Measurements from ENCODE around the gene VASH2.

The VASH2 gene

DNA sequence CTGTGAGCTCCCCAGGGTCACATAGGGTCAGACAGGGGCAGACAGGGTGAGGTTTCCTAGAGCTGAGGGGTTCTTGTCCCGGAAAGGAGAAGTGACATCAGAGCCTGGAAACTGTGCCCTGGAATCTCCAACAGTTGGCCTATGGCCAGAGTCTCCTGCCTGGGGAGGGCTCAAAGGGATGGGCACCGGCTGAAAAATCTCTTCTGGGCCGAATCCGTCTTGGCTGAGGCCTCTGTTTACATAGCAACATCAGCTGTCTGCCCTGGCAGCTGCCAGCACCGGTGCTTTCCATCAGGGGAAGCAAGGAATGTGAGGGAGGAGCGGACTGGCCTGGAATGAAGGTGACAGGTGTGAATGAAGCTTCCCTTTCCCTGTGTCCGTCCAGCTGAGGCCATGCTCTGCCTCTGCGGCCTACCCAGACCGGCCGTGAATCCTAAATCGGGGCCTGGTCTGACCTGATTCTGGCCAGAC, 30.7 kb downstream of the VASH2 start:
- no peaks in the 10 kb centered on the region for H3K36me3 ChIP-seq
- no peak overlapping the region for H3K4me3 ChIP-seq (ENCODE audit: low read depth in 1 of 2, low read length in 1 of 2)
- TF ChIP-seq CTCF (IDR thresholded peaks at IDR 0.05): no peak
- H3K9me3 ChIP-seq: no peaks in the 10 kb centered on the region
- H3K27ac ChIP-seq: no peak overlapping the region
- no peaks in the 10 kb centered on the region for H3K4me1 ChIP-seq (ENCODE audit: control insufficient read depth in 1 of 2, insufficient read depth in 1 of 2, low read depth in 1 of 2, low read length in 1 of 2)
- H3K27me3 ChIP-seq: no peaks in the 10 kb centered on the region

- TF ChIP-seq CTCF (IDR thresholded peaks at IDR 0.05): no peak
- no peaks in the 10 kb centered on the region for H3K36me3 ChIP-seq
- H3K27ac ChIP-seq: no peak overlapping the region
- no peaks in the 10 kb centered on the region for H3K4me1 ChIP-seq (ENCODE audit: control insufficient read depth in 1 of 2, insufficient read depth in 1 of 2, low read depth in 1 of 2, low read length in 1 of 2)
- H3K9me3 ChIP-seq: no peaks in the 10 kb centered on the region
- no peaks in the 10 kb centered on the region for H3K27me3 ChIP-seq
- H3K4me3 ChIP-seq (ENCODE audit: low read depth in 1 of 2, low read length in 1 of 2): no peak overlapping the region
Observed at GRCh38 chr1:212981571-212982328, 31.4 kb downstream of the VASH2 start.

DNA sequence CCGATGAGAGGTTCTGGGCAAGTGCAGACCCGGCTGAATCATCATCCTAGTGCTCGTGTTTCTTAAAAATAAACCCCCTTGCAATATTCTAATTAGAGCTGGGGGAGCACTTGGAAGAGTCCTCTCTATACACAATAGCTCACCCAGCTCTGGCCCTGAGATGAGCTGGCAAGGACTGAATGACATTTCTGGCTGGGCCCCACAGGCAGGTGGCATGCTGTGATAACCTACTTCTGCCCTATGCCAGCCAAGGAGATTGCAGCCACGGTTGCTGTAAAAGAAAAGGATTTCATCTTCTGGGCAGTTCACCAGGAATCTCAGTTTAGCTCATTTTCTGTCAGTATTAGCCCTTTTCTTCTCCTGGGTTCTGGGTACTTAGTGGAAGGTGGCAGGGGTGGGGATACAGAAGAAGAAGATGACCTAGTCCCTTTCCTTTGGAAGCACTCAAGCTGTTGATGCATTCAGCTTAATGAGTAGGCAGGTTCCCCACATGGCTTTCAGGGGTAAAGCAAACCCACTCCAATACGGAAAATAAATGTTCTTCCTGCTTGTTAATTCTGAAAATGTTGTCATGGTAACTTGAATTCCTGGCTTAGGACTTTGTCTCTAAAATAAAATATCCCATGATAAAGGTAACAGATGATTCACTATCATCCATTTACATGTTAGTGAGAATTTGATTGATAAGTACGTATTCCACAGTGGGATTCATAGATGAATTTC, 32.2 kb downstream of the VASH2 start:
- no peak overlapping the region for H3K4me3 ChIP-seq (ENCODE audit: low read depth in 1 of 2, low read length in 1 of 2)
- H3K9me3 ChIP-seq: no peaks in the 10 kb centered on the region
- no peak overlapping the region for H3K27ac ChIP-seq
- no peak for TF ChIP-seq CTCF (IDR thresholded peaks at IDR 0.05)
- no peaks in the 10 kb centered on the region for H3K36me3 ChIP-seq
- H3K27me3 ChIP-seq: no peaks in the 10 kb centered on the region
- no peaks in the 10 kb centered on the region for H3K4me1 ChIP-seq (ENCODE audit: control insufficient read depth in 1 of 2, insufficient read depth in 1 of 2, low read depth in 1 of 2, low read length in 1 of 2)

DNA sequence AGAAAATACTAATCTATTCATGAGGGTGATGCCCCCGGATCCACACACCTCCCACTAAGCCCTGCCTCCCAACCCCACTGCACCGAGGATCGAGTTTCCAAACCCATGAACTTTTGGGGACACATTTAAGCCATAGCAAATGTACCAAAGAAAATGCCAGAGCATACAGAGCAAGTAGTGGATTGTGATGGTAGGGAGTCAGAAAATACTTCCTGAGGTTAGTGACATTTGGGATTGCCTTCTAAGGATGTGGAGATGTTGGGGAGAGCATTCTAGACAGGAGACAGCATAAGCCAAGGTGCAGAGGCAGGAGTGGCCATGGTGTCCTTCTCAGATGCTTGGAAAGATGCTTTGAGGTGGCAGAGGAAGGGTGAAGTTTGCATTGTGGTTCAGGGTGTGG, 33.1 kb downstream of the VASH2 start:
- Histone ChIP-seq H3K4me3 (ENCODE audit: low read depth in 1 of 2, low read length in 1 of 2) (no peak overlapping the region), H3K4me1 (ENCODE audit: control insufficient read depth in 1 of 2, insufficient read depth in 1 of 2, low read depth in 1 of 2, low read length in 1 of 2) (no peaks in the 10 kb centered on the region), H3K9me3 (no peaks in the 10 kb centered on the region), H3K27ac (no peak overlapping the region), H3K36me3 (no peaks in the 10 kb centered on the region), H3K27me3 (no peaks in the 10 kb centered on the region)
- TF ChIP-seq CTCF (IDR thresholded peaks at IDR 0.05): no peak

DNA sequence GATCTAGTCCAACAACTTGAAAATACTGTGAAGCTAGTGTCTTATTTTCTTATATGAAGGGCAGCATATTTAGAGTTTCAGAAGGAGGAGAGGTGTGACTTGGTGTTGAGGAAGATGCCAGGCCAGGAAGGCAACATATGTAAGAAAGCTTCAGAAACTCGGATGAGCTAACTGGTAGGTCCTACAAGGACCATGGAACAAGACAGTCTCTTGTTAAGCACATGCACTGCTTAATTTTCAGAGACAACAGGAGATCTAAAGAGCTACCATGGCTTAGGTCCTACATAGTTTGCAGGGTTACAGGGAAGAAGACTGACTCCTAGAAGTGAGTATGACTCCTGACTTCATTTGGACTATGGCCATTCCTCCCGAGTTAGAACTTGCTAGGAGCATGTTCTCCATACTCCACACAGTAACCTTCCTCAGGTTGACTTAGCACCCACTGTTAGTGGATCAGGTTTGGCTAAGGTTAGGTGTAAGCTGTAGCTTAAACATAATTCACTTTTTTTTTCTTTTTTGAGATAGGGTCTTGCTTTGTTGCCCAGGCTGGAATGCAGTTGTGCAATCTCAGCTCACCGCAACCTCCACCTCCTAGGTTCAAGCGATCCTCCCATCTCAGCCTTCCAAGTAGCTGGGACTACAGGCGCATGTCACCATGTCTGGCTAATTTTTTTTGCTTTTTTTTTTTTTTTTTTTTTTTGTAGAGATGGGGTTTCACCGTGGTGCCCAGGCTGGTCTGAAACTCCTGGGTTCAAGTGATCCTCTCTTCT, 34.4 kb downstream of the VASH2 start:
- Histone ChIP-seq H3K4me3 (ENCODE audit: low read depth in 1 of 2, low read length in 1 of 2) (no peak overlapping the region), H3K36me3 (peaks cover 7% of the 10 kb centered on the region), H3K9me3 (no peaks in the 10 kb centered on the region), H3K27me3 (no peaks in the 10 kb centered on the region), H3K4me1 (ENCODE audit: control insufficient read depth in 1 of 2, insufficient read depth in 1 of 2, low read depth in 1 of 2, low read length in 1 of 2) (no peaks in the 10 kb centered on the region), H3K27ac (no peak overlapping the region)
- TF ChIP-seq CTCF (IDR thresholded peaks at IDR 0.05): no peak

Measured in neutrophil (primary cell).